ENCODE measurements around the gene BEND4.

DNA sequence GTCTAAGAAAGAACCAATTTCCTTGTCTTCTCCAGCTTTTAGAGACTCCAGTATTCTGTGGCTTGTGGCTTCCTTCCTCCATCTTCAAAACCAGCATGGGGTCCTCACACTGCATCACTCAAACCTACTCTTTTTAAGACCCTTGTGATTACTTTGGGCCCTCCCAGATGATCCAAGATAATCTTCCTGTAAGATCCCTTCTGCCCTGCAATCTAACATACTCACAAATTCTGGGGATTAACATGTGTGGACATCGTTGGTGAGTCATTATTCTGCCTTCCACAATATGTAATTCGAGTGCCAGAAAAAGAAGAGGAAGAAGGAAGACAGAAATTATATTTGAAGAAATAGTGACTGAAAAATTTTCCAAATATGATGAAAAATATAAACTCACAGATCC is 47.9 kb downstream of the BEND4 start:
- TF ChIP-seq, protein P1, sequence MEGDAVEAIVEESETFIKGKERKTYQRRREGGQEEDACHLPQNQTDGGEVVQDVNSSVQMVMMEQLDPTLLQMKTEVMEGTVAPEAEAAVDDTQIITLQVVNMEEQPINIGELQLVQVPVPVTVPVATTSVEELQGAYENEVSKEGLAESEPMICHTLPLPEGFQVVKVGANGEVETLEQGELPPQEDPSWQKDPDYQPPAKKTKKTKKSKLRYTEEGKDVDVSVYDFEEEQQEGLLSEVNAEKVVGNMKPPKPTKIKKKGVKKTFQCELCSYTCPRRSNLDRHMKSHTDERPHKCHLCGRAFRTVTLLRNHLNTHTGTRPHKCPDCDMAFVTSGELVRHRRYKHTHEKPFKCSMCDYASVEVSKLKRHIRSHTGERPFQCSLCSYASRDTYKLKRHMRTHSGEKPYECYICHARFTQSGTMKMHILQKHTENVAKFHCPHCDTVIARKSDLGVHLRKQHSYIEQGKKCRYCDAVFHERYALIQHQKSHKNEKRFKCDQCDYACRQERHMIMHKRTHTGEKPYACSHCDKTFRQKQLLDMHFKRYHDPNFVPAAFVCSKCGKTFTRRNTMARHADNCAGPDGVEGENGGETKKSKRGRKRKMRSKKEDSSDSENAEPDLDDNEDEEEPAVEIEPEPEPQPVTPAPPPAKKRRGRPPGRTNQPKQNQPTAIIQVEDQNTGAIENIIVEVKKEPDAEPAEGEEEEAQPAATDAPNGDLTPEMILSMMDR (conservative IDR thresholded peaks at IDR 0.05; ENCODE audit: low read depth, low read length): no peak
- no peak for TF ChIP-seq EZH2 (IDR thresholded peaks at IDR 0.05; ENCODE audit: borderline replicate concordance, low read depth, low read length, poor library complexity, severe bottlenecking)

All from A673 (cell line).